Smooth muscle cell (in vitro differentiated cells): ENCODE results near the gene AP5S1. TPM values are rescaled to one million over a fixed set of nuclear protein-coding genes. Genes with fewer than 3 reads are reported as not detected.

Source experiments
- DNase-seq: peaks from one replicate; lab custom pipeline; 2025; ENCODE audit not compliant: unreplicated experiment; lab: John Stamatoyannopoulos, UW
- H2AFZ ChIP-seq: fragments of 200-600 bp; sonication (generic); 2 replicates; pipeline ENCODE4 v1.6.0; 2016; ENCODE audit warnings: antibody characterized with exemption, low read depth, mild to moderate bottlenecking
- H3F3A ChIP-seq: fragments of 200-600 bp; sonication (generic); 2 replicates; pipeline ENCODE4 v1.6.0; 2017; ENCODE audit warnings: antibody characterized with exemption, low read depth
- H3K27ac ChIP-seq: fragments of 200-600 bp; sonication (generic); 2 replicates; pipeline ENCODE4 v1.5.1; 2016; ENCODE audit warnings: low read depth, mild to moderate bottlenecking
- H3K27me3 ChIP-seq: fragments of 200-600 bp; sonication (generic); 2 replicates; pipeline ENCODE4 v1.6.1; 2016; ENCODE audit warnings: low read depth, mild to moderate bottlenecking
- H3K36me3 ChIP-seq: fragments of 200-600 bp; sonication (generic); 2 replicates; pipeline ENCODE4 v1.5.1; 2016; ENCODE audit warnings: low read depth
- H3K4me1 ChIP-seq: fragments of 200-600 bp; sonication (generic); 2 replicates; pipeline ENCODE4 v1.5.1; 2016; ENCODE audit warnings: low read depth
- H3K4me2 ChIP-seq: fragments of 200-600 bp; sonication (generic); 2 replicates; pipeline ENCODE4 v1.6.0; 2016; ENCODE audit warnings: mild to moderate bottlenecking
- H3K4me3 ChIP-seq: fragments of 200-600 bp; sonication (generic); 2 replicates; pipeline ENCODE4 v1.5.1; 2016; ENCODE audit warnings: mild to moderate bottlenecking
- H3K79me2 ChIP-seq: fragments of 200-600 bp; sonication (generic); 2 replicates; pipeline ENCODE4 v1.6.0; 2016; ENCODE audit warnings: low read depth, mild to moderate bottlenecking
- H3K9ac ChIP-seq: fragments of 200-600 bp; sonication (generic); 2 replicates; pipeline ENCODE4 v1.6.0; 2016; ENCODE audit warnings: low read depth
- H3K9me3 ChIP-seq: fragments of 200-600 bp; sonication (generic); replicated peaks from 2 replicates; pipeline ENCODE4 v1.5.1; 2016; ENCODE audit warnings: low read depth
- H4K20me1 ChIP-seq: fragments of 200-600 bp; sonication (generic); 2 replicates; pipeline ENCODE4 v1.6.0; 2016; ENCODE audit warnings: low read depth
- WGBS: methylation state at CpG from one replicate; pipeline ENCODE4 v1.1.7; 2016; ENCODE audit warnings: low lambda C conversion rate; 5-methylcytosine and 5-hydroxymethylcytosine counted together
- polyA plus RNA-seq: library from polyadenylated mRNA; unstranded; fragments of >200 nt; fragmentation: Nextera tagmentation; extraction: Ambion mirVana; gene quantifications from 2 replicates; pipeline ENCODE4 v1.2.1, GENCODE V29; 2016
- total RNA-seq: library from RNA; depleted of rRNA; stranded (reverse); fragments of >200 nt; gene quantifications from 2 replicates; pipeline ENCODE4 v1.2.3, GENCODE V29; 2014
- TF ChIP-seq, protein P1 (sequence below): fragments of 200-600 bp; sonication (generic); IDR thresholded peaks from 2 replicates; pipeline ENCODE4 v1.5.1; 2017; ENCODE audit warnings: borderline replicate concordance, mild to moderate bottlenecking, antibody characterized with exemption; ENCODE audit not compliant: insufficient read depth, poor library complexity, severe bottlenecking

AP5S1 gene
- total and polyA plus RNA-seq, 2 experiments from 2014 or later = 3.1 to 14.7 TPM

DNA sequence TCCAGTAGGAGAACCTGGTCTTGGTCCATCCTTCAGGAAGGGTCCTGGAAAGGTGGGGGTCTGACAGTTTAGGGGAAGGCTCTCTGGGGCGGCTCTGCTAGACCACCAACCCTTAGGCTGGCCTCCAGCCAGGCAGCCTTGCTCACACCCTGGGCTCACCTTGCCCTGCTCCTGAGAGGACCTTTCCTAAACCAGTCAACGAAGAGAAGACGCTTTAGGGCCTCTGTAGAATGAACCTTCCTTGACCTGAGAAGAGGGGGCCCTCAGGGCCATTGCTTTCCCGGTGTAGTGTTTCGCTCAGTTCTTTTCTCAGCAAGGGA, 23.2 kb upstream of the AP5S1 start:
- peak overlapping the region; percentile 94 for H3K4me2 ChIP-seq
- H3K27me3 ChIP-seq = no peaks in the 10 kb centered on the region
- no peaks in the 10 kb centered on the region for H3F3A ChIP-seq
- peak overlapping the region; percentile 73 for H3K4me3 ChIP-seq
- H3K9me3 ChIP-seq = no peaks in the 10 kb centered on the region
- no peak overlapping the region for H3K27ac ChIP-seq
- peaks cover 23% of the 10 kb centered on the region for H3K4me1 ChIP-seq
- no peak overlapping the region for H3K9ac ChIP-seq
- no peaks in the 10 kb centered on the region for H3K79me2 ChIP-seq
- H2AFZ ChIP-seq = no peak overlapping the region
- 71% methylated on average over 5 of the region's 5 CpGs for WGBS
- H3K36me3 ChIP-seq = no peaks in the 10 kb centered on the region
- DNase-seq = no peak
- TF ChIP-seq, protein P1, sequence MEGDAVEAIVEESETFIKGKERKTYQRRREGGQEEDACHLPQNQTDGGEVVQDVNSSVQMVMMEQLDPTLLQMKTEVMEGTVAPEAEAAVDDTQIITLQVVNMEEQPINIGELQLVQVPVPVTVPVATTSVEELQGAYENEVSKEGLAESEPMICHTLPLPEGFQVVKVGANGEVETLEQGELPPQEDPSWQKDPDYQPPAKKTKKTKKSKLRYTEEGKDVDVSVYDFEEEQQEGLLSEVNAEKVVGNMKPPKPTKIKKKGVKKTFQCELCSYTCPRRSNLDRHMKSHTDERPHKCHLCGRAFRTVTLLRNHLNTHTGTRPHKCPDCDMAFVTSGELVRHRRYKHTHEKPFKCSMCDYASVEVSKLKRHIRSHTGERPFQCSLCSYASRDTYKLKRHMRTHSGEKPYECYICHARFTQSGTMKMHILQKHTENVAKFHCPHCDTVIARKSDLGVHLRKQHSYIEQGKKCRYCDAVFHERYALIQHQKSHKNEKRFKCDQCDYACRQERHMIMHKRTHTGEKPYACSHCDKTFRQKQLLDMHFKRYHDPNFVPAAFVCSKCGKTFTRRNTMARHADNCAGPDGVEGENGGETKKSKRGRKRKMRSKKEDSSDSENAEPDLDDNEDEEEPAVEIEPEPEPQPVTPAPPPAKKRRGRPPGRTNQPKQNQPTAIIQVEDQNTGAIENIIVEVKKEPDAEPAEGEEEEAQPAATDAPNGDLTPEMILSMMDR = no peak
- H4K20me1 ChIP-seq = peaks cover 5% of the 10 kb centered on the region

DNA sequence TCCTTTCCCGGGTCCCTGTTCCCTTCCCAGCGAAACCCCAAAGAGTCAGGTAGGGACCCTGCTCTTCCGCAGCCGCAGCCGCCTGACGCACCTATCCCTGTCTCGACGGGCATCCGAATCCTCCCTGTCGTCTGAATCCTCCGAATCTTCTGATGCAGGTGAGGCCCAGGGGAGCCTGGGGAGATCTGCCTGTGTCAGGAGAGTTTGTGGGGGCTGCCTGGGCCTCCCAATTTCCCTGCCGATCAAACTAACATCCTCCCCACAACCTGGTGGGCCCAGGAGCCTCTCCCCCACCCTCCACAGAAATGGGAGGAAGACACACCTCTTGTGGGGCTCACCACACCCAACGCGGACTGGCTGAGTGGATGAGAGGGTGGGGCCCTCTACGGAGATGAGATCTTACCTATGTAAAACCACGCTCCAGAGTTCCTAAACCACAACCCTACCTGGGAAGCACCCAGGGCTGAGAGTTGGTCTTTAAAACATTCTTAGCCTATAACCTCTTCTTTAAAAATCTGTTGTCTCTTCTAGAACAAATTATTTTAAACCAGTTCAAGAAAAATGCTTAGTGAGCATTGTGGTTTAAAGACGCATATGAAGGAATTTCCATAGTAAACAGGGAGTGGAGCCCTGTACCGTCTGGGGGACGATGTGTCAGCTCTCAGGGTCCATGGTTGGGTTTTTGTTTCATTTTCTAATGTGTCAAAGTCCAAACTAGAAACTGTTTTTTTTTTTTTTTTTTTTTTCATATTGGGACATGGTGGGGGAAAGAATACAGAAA, 22.6 kb upstream of the AP5S1 start:
- 68% methylated on average over 19 of the region's 19 CpGs for WGBS
- H2AFZ ChIP-seq = no peak overlapping the region
- peak overlapping the region; percentile 73 for H3K4me3 ChIP-seq
- DNase-seq = no peak
- no peaks in the 10 kb centered on the region for H3K27me3 ChIP-seq
- H3K4me2 ChIP-seq = peak overlapping the region; percentile 94
- H3K36me3 ChIP-seq = no peaks in the 10 kb centered on the region
- H3K9me3 ChIP-seq = no peaks in the 10 kb centered on the region
- no peak overlapping the region for H3K27ac ChIP-seq
- H3K4me1 ChIP-seq = peaks cover 23% of the 10 kb centered on the region
- TF ChIP-seq, protein P1 = no peak
- H4K20me1 ChIP-seq = peaks cover 5% of the 10 kb centered on the region
- peak overlapping the region; percentile 22 for H3K9ac ChIP-seq
- H3F3A ChIP-seq = no peaks in the 10 kb centered on the region
- H3K79me2 ChIP-seq = no peaks in the 10 kb centered on the region

DNA sequence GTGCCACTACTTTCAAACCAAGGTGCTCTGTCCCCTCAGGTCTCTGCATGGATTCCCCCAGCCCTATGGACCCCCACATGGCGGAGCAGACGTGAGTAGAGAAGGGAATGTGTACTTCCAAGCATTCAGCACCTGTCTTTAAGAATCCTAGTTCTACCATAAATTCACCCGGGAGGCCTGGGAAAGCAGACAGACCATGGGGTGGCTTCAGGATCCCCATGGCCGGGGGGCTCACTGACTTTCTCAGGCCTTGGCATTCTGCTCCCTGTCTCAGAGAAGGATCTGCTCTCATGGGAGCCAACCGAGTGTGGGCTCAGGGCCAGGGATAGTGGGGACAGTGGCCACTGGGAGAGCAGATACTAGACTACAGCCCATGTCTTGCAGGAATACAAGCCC, 22.0 kb upstream of the AP5S1 start:
- Histone ChIP-seq H4K20me1 (peaks cover 5% of the 10 kb centered on the region), H3K27ac (no peak overlapping the region), H3K27me3 (no peaks in the 10 kb centered on the region), H3K9me3 (no peaks in the 10 kb centered on the region), H3K36me3 (no peaks in the 10 kb centered on the region), H3K9ac (no peak overlapping the region), H2AFZ (no peak overlapping the region), H3K79me2 (no peaks in the 10 kb centered on the region), H3F3A (no peaks in the 10 kb centered on the region), H3K4me2 (peak overlapping the region; percentile 94), H3K4me1 (peaks cover 23% of the 10 kb centered on the region), H3K4me3 (no peak overlapping the region)
- WGBS = 93% methylated on average over 5 of the region's 5 CpGs
- DNase-seq = no peak
- TF ChIP-seq, protein P1 = no peak

DNA sequence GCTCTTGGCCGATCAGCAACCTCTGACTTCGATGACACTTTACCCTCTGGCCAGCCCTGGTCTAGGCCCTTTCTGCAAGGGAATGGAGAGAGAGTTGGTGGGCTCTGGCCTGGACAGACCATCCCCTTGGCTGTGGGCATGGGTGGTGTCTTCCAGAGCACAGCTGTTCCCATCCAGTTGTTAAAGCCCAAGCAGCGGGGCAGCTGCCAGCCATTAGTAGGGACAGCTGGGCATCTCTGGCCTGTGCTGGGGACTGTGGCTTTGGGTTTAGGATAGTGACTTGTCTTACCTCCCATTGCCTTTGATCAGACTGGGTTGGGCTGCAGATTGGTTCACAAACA, 21.5 kb upstream of the AP5S1 start:
- Histone ChIP-seq H3K27me3 (no peaks in the 10 kb centered on the region), H3K27ac (no peak overlapping the region), H2AFZ (no peak overlapping the region), H3K4me1 (peaks cover 23% of the 10 kb centered on the region), H3K79me2 (no peaks in the 10 kb centered on the region), H3K9ac (no peak overlapping the region), H4K20me1 (peaks cover 5% of the 10 kb centered on the region), H3K9me3 (no peaks in the 10 kb centered on the region), H3K4me2 (no peak overlapping the region), H3F3A (no peaks in the 10 kb centered on the region), H3K4me3 (no peak overlapping the region), H3K36me3 (no peaks in the 10 kb centered on the region)
- TF ChIP-seq, protein P1 = no peak
- DNase-seq = no peak
- 95% methylated on average over 3 of the region's 3 CpGs for whole genome bisulfite sequencing
